Neural progenitor cell (in vitro differentiated cells): Measurements from ENCODE around the gene INMT. TPM values are rescaled to one million over a fixed set of nuclear protein-coding genes. Genes with fewer than 3 reads are reported as not detected.

Experiments used
- DNase-seq: peaks from one replicate; pipeline ENCODE4 v3.0.0-alpha.2; 2016; ENCODE audit warnings: low spot score
- H2AFZ ChIP-seq: fragments of 200-600 bp; sonication (generic); replicated peaks from 2 replicates; pipeline ENCODE4 v1.6.1; 2016; ENCODE audit warnings: antibody characterized with exemption
- H3F3A ChIP-seq: fragments of 200-600 bp; sonication (generic); 2 replicates; pipeline ENCODE4 v1.6.1; 2016; ENCODE audit warnings: antibody characterized with exemption, low read depth
- H3K27ac ChIP-seq: fragments of 200-600 bp; sonication (generic); 2 replicates; pipeline ENCODE4 v1.5.1; 2016; ENCODE audit warnings: mild to moderate bottlenecking
- H3K27me3 ChIP-seq: fragments of 200-600 bp; sonication (generic); 2 replicates; pipeline ENCODE4 v1.6.1; 2016; ENCODE audit warnings: mild to moderate bottlenecking, moderate library complexity
- H3K36me3 ChIP-seq: fragments of 200-600 bp; sonication (generic); 2 replicates; pipeline ENCODE4 v1.5.1; 2016
- H3K4me1 ChIP-seq: fragments of 200-600 bp; sonication (generic); 2 replicates; pipeline ENCODE4 v1.6.1; 2016; ENCODE audit warnings: mixed run types
- H3K4me2 ChIP-seq: fragments of 200-600 bp; sonication (generic); 2 replicates; pipeline ENCODE4 v1.6.1; 2016
- H3K4me3 ChIP-seq: fragments of 200-600 bp; sonication (generic); 2 replicates; pipeline ENCODE4 v1.5.1; 2016
- H3K79me2 ChIP-seq: fragments of 200-600 bp; sonication (generic); 2 replicates; pipeline ENCODE4 v1.6.1; 2016; ENCODE audit warnings: low read depth
- H3K9ac ChIP-seq: fragments of 200-600 bp; sonication (generic); 2 replicates; pipeline ENCODE4 v1.6.1; 2016
- H3K9me3 ChIP-seq: fragments of 200-600 bp; sonication (generic); 2 replicates; pipeline ENCODE4 v1.5.1; 2016; ENCODE audit warnings: low read depth
- H4K20me1 ChIP-seq: fragments of 200-600 bp; sonication (generic); 2 replicates; pipeline ENCODE4 v1.6.1; 2016; ENCODE audit warnings: low read depth
- H3K27ac Mint-ChIP-seq: 3 replicates; pipeline ENCODE4 v1.8.0; 2021; ENCODE audit warnings: mixed read lengths
- H3K27me3 Mint-ChIP-seq: 2 replicates; pipeline ENCODE4 v1.8.0; 2022; ENCODE audit warnings: low read depth, mild to moderate bottlenecking, inconsistent platforms, moderate library complexity, mixed read lengths; ENCODE audit not compliant: insufficient read depth
- H3K36me3 Mint-ChIP-seq: 3 replicates; pipeline ENCODE4 v1.8.0; 2021; ENCODE audit warnings: mixed read lengths
- H3K4me1 Mint-ChIP-seq: 3 replicates; pipeline ENCODE4 v1.8.0; 2021; ENCODE audit warnings: mixed read lengths
- H3K4me3 Mint-ChIP-seq: 3 replicates; pipeline ENCODE4 v1.8.0; 2021; ENCODE audit warnings: mild to moderate bottlenecking, moderate library complexity, mixed read lengths
- H3K9me3 Mint-ChIP-seq: 3 replicates; pipeline ENCODE4 v1.8.0; 2020; ENCODE audit warnings: mixed read lengths
- CTCF ChIP-seq: fragments of 200-600 bp; sonication (generic); IDR thresholded peaks from 2 replicates; pipeline ENCODE4 v1.5.1; 2017; ENCODE audit warnings: antibody characterized with exemption, mild to moderate bottlenecking
- EZH2 ChIP-seq: fragments of 200-600 bp; sonication (generic); IDR thresholded peaks from 2 replicates; pipeline ENCODE4 v1.6.1; 2017; ENCODE audit warnings: antibody characterized with exemption, mild to moderate bottlenecking, moderate library complexity
- EZH2phosphoT487 ChIP-seq: fragments of 200-600 bp; sonication (generic); IDR thresholded peaks from 2 replicates; pipeline ENCODE4 v1.6.1; 2017; ENCODE audit warnings: antibody characterized with exemption
- total RNA-seq: library from RNA; depleted of rRNA; stranded (reverse); fragments of >200 nt; gene quantifications from 2 replicates; pipeline ENCODE4 v1.2.3, GENCODE V29; 2015; ENCODE audit warnings: low replicate concordance

Gene INMT
- total RNA-seq, 1 donor from 2014 or later: 5.0 TPM

- TF ChIP-seq CTCF (no peak), EZH2phosphoT487 (no peak), EZH2 (no peak)
- H3K9me3 ChIP-seq: no peaks in the 10 kb centered on the region
- Mint-ChIP-seq H3K27ac (no peak overlapping the region), H3K9me3 (no peaks in the 10 kb centered on the region), H3K36me3 (no peaks in the 10 kb centered on the region), H3K27me3 (peaks cover 12% of the 10 kb centered on the region), H3K4me3 (no peak overlapping the region), H3K4me1 (no peaks in the 10 kb centered on the region)
- H3K4me2 ChIP-seq: no peak overlapping the region
- H3K4me1 ChIP-seq: no peaks in the 10 kb centered on the region
- no peak overlapping the region for H3K9ac ChIP-seq
- no peaks in the 10 kb centered on the region for H3K27me3 ChIP-seq
- DNase-seq: no peak
- peaks cover 4% of the 10 kb centered on the region for H4K20me1 ChIP-seq
- no peak overlapping the region for H3K4me3 ChIP-seq
- no peaks in the 10 kb centered on the region for H3K36me3 ChIP-seq
- no peak overlapping the region for H2AFZ ChIP-seq
- no peak overlapping the region for H3K27ac ChIP-seq
- no peaks in the 10 kb centered on the region for H3F3A ChIP-seq
- H3K79me2 ChIP-seq: no peaks in the 10 kb centered on the region
These were observed 10.6 kb upstream of the INMT start for GRCh38 chr7:30741289-30741688.

- H3K36me3 Mint-ChIP-seq: no peaks in the 10 kb centered on the region
- H3K4me3 ChIP-seq: no peak overlapping the region
- no peaks in the 10 kb centered on the region for H3K9me3 ChIP-seq
- no peak overlapping the region for H2AFZ ChIP-seq
- no peak for DNase-seq
- H3F3A ChIP-seq: no peaks in the 10 kb centered on the region
- H3K27me3 Mint-ChIP-seq: peaks cover 14% of the 10 kb centered on the region
- no peak overlapping the region for H3K9ac ChIP-seq
- H3K4me1 Mint-ChIP-seq: no peaks in the 10 kb centered on the region
- no peak overlapping the region for H3K4me2 ChIP-seq
- no peaks in the 10 kb centered on the region for H3K79me2 ChIP-seq
- no peak overlapping the region for H3K4me3 Mint-ChIP-seq
- TF ChIP-seq EZH2phosphoT487 (no peak), CTCF (no peak), EZH2 (no peak)
- H3K4me1 ChIP-seq: no peaks in the 10 kb centered on the region
- no peaks in the 10 kb centered on the region for H3K36me3 ChIP-seq
- H3K27ac ChIP-seq: no peak overlapping the region
- H3K27ac Mint-ChIP-seq: no peak overlapping the region
- H3K27me3 ChIP-seq: no peaks in the 10 kb centered on the region
- no peaks in the 10 kb centered on the region for H3K9me3 Mint-ChIP-seq
- H4K20me1 ChIP-seq: peaks cover 4% of the 10 kb centered on the region
These were observed 8.4 kb upstream of the INMT start for GRCh38 chr7:30743371-30744074.

GRCh38 chr7:30744075-30744417 lies 7.9 kb upstream of the INMT start:
- Histone ChIP-seq H3K79me2 (no peaks in the 10 kb centered on the region), H3K27me3 (no peaks in the 10 kb centered on the region), H3K9ac (no peak overlapping the region), H3K4me1 (no peaks in the 10 kb centered on the region), H3F3A (no peaks in the 10 kb centered on the region), H3K4me2 (no peak overlapping the region), H2AFZ (no peak overlapping the region), H3K27ac (no peak overlapping the region), H4K20me1 (peaks cover 4% of the 10 kb centered on the region), H3K9me3 (no peaks in the 10 kb centered on the region), H3K4me3 (no peak overlapping the region), H3K36me3 (no peaks in the 10 kb centered on the region)
- no peaks in the 10 kb centered on the region for H3K4me1 Mint-ChIP-seq
- no peak for TF ChIP-seq CTCF
- no peaks in the 10 kb centered on the region for H3K9me3 Mint-ChIP-seq
- H3K36me3 Mint-ChIP-seq: no peaks in the 10 kb centered on the region
- no peak overlapping the region for H3K27ac Mint-ChIP-seq
- no peak overlapping the region for H3K4me3 Mint-ChIP-seq
- DNase-seq: no peak
- H3K27me3 Mint-ChIP-seq: peaks cover 14% of the 10 kb centered on the region
